MM.1S (cell line): ENCODE results near the gene MYZAP.

Experiments used
- EZH2 ChIP-seq: fragments of 300-600 bp; sonication (generic); optimal IDR thresholded peaks from 2 replicates; pipeline ENCODE3; 2017; ENCODE audit warnings: low read depth, mild to moderate bottlenecking, antibody characterized with exemption, low read length, mixed read lengths
- EZH2phosphoT487 ChIP-seq: fragments of 300-600 bp; sonication (generic); IDR thresholded peaks from 2 replicates; pipeline ENCODE4 v1.6.1; 2018; ENCODE audit warnings: antibody characterized with exemption, low read length
- TF ChIP-seq, protein P1 (sequence below): fragments of 300-600 bp; sonication (generic); IDR thresholded peaks from 2 replicates; pipeline ENCODE4 v1.5.1; 2016; ENCODE audit warnings: antibody characterized with exemption, low read length, mixed read lengths

DNA sequence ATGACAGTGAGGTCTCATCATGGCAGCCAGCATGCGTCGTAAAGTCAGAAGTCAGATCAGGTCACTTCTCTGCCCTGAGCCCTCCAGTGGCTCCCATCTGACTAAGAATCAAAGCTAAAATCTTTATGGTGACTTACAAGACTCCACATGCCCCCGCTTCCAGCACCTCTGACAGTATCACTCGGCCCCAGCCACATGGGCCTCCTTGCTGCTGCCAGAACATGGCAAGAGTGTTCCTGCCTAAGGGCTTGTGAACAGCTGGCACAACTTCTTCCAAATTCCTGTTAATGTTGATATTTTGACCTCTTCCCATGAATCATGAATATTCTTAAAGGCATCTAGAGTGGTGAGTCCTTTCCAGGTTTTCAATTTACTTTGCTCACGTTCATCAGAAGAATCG, 135.3 kb downstream of the MYZAP start:
- TF ChIP-seq, protein P1, sequence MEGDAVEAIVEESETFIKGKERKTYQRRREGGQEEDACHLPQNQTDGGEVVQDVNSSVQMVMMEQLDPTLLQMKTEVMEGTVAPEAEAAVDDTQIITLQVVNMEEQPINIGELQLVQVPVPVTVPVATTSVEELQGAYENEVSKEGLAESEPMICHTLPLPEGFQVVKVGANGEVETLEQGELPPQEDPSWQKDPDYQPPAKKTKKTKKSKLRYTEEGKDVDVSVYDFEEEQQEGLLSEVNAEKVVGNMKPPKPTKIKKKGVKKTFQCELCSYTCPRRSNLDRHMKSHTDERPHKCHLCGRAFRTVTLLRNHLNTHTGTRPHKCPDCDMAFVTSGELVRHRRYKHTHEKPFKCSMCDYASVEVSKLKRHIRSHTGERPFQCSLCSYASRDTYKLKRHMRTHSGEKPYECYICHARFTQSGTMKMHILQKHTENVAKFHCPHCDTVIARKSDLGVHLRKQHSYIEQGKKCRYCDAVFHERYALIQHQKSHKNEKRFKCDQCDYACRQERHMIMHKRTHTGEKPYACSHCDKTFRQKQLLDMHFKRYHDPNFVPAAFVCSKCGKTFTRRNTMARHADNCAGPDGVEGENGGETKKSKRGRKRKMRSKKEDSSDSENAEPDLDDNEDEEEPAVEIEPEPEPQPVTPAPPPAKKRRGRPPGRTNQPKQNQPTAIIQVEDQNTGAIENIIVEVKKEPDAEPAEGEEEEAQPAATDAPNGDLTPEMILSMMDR = no peak
- TF ChIP-seq EZH2 = no peak
- no peak for TF ChIP-seq EZH2phosphoT487
